Stimulated activated CD4-positive, alpha-beta T cell treated with anti-CD3 and anti-CD28 coated beads, Interleukin-1b, Interleukin-23, amount 100 ng/mL, for 1 hour (primary cell): ENCODE results near the gene GPBAR1.

Experiments
- DNase-seq, 2 donors: peaks; one replicate each; pipeline ENCODE4 v3.0.0-alpha.2; 2020; ENCODE audit warnings: low read depth in 2 of 2

Gene GPBAR1, protein sequence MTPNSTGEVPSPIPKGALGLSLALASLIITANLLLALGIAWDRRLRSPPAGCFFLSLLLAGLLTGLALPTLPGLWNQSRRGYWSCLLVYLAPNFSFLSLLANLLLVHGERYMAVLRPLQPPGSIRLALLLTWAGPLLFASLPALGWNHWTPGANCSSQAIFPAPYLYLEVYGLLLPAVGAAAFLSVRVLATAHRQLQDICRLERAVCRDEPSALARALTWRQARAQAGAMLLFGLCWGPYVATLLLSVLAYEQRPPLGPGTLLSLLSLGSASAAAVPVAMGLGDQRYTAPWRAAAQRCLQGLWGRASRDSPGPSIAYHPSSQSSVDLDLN

DNA sequence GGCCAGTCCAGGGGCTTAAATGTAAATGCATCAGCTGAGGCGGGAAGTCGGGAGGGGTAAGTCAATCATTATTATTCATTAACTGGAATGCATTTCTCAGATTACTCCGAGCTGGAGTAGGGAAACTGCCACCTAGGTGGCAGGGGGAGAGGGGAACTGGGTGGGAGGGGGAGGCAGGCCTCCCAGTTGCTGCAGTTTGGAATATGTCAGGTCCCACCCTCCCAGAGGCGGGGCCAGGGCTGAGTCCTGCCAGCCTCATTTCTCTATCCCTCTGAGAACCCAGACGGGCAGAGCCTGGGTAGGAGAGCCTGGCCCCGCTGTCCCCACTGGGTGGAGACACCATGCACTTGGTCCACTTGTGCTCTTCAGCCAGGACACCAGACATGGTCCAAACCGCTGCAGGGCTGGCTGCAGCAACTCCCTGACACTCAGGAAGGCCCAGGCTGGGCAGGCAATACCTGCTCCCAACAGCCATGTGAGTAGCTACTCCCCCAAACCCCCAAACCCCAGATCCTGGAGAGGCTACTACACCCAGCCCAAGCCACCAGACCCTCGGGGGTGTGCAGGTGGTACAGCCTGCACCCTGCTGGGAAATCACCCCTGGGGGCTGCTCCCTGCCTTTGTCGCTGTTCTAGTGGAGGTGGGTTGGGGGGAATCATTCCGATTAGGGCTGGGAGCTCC, at the start of gene GPBAR1:
Gene GPBAR1 (plus strand): TSS at position 274 of the 681 bp plus-strand sequence. CDS start 1,710 bp downstream, outside the sequence.
- DNase-seq: no peak

DNA sequence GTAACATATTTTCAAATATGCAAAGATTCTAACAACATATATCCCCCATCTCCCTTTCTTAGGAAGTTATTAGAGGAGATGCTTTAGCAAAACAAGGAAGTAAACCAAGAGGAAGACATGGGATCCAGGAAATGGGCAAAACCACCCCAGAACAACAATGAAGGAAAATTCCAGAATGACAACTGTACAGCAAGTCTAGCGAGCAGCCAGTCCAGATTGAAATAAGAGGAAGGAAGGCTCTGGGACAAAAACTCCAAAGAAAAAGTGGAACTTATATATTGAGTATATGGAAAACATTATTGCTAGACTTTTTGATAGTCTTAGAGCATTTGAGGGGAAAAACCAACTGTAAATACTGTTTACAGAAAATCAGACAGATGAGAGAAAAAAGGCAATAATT, 46.7 kb upstream of the GPBAR1 start:
- no peak for DNase-seq

DNA sequence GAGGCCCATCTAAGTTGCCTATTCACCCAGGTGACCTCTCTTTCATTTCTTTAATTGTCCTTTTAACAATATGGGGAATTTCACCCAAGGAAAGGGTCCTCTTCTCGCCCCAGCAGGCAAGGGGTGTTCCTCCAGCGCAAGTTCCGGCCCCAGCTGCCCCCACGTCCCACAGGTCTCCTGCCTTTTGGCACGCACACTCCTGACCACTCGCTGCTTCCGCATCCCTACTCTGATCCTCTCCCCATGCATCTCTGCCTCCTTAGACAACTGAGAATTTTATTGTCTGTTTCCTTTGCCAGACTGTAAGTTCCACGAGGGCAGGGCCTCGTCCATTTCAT, 44.5 kb upstream of the GPBAR1 start:
- no peak for DNase-seq

DNA sequence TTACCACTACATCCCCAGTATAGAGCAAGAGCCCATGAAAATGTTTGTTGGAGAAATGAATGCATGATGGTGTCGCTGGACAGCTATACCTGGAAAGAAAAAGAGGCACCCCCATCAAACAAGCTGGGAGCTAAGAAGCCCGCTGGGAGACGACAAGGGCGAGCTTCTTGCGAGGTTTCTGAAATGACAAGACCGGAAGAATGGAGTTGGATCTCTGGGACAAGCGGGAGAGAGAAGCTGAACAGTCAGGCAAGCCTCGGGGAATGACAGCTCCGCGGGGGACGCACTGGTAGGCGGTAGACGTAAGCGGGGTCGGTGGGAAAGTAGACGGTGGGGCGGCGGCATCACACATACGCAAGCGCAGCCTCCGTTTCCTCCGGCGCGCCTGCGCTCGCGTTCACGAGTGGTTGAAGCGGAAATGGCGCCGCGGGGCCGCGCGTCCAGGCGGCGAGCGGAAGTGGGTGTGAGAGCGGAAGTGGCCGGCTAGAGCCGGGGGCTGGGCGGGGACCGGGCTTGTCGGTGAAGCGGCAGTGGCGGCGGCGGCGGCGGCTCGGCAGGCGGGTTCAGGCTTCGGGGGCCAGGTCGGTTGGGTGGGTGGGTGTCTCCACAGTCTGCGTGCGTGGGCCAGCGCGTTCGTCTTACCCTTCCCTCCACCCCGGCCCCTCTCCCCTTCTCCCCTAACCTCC, 44.0 kb upstream of the GPBAR1 start, which contains the start of gene ARPC2:
Gene ARPC2 (plus strand): TSS at position 516 of the 686 bp plus-strand sequence. CDS start 282 bp downstream, outside the sequence.
- peak; percentile 80 to 85 for DNase-seq

DNA sequence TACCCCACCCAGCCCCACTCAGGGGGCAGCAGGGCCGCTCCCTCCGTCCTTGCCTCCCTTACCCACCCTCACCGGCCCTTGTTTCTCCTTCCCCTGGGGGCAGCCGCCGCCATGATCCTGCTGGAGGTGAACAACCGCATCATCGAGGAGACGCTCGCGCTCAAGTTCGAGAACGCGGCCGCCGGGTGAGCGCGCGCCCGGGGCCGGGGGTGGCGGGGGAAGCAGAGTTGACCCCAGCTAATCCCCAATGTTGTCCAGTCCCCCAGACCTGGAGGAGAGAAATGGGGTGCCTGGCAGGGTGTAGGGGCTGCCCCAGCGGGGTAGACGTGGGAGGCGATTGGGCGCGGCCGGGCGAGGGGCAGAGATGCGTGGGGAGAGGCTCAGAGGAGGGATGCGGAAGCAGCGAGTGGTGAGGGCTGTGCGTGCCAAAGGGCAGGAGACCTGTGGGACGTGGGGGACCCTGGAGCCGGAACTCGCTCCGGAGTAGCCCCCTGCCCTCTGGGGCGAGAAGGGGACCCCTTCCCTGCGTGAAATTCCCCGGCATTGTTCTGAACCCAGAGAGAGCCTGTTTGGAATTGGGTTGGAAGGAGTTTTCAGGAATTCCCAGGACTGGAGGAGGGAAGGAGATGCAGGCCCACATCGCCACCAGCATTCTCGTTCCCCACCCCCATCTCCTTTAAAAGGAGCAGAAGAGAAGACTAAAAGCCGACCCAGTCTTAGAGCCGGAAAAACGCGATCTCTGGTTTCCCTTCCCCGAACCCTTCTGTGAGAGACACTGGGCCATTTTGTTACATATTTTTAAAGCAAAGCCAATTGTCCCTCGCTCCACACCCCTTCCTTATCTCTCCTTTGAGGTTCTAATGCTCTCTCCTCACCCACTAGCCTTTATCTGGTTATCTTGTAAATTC, 43.2 kb upstream of the GPBAR1 start:
- peak; percentile 32 to 52 for DNase-seq

DNA sequence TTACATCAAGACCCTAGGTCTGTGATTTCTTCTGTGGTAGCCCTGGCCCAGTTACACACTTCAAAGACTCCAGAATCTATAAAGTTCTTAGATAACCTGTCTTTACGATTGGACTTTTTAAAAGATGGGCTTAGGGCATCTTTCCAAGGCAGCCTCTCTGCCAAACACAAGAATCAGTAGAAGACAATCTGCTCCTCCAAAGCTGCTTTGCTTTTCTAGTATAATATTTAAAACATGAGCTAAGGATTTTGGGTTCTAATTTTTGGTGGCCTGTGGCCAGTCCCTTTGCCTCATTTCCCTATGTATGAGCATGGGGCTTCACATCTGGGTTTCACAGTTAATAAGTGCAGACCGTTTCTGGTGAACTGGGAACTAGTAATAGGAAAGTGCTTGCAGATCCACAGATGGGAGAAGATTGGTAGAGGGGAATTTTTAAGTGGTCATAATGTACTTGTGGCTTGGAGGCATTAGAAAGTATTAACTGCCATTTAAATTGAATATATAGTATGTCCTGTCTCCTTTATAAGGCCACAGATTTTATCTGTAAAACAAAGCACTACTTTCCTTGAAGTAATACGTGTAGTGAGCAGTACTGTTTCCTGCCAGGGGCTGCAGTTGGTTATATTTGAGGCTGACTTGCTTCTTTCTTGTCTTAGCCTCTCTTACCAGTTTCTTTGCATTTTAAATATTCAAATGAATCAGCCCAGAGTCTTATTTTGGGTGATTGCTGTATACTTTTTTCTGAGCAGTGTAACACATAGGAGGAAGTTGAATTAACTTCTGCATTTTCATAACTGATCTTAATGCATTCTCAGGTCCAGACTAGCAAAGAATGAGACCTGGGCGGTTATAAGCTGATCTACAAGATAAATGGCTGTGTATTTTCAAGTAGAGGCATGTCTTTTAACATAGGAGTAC, 42.3 kb upstream of the GPBAR1 start:
- DNase-seq: no peak

DNA sequence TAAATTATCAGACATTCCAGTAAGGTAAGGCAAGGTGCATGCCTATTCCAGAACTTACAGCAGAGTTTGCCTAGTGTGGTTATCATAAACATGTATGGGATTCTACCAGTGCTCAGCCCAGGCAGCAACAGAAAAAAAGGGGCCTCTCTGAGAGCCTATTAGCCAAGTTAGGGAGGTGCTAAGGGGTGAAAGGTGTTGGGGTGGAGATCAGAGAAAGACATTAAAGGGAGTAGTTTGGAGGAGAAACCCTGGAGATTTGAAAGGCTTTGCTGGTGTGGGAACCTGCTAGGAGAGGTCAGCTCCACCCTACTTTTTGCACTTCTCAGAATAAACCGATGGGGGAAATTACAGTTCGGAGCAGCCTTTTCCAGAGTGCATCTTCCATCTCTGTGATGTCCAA, 40.9 kb upstream of the GPBAR1 start:
- no peak for DNase-seq

DNA sequence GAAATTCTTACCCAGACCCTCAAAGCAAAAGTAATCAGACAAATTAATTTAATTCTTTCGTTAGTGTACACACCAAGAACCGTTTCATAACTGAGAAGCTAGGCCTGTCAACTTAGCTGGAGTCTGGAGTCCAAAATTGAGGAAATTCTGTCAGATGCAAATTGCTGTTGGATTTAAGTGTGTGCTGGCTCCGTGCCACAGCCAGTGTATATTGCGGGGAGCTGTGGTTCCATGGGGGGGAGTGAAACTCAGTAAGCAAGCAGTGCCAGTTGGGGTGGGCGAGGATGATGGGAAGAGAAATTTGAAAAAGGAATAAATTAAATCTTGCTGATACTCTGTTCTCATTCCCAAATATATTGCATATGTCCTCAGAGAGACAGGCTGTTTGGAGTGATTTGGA, 39.8 kb upstream of the GPBAR1 start:
- DNase-seq: no peak

DNA sequence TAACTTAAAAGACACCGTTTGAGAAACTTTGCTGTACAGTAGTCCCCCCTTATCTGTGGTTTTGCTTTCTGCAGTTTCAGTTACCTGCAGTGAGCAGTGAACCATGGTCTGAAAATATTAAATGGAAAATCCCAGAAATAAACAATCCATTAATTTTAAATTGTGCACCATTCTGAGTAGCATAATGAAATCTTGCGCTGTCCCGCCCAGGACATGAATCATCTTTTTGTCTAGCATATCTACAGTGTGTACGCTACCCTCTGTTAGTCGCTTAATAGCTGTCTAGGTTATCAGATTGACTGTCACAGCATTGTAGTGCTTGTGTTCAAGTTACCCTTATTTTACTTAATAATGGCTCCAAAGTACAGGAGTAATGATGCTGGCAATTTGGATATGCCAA, 37.8 kb upstream of the GPBAR1 start:
- no peak for DNase-seq

DNA sequence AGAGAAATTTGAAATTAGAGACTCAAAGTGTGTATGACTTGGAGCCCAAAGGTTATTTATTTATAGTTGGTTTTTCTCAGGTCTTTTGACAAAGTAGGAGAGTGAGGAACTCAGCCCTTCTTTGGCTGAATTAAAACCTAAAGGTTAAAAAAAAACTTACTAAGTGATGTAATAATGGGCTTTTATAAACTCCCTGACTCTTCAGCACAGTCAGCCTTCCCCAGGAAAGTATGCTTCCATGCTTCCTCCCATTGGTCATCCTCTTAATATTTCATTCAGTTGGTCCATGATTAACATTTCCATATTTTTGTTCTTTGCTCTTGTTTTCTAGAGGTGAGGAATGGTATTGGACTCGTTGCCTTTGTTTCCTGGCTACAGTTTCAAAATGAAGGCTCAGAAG, 36.6 kb upstream of the GPBAR1 start:
- no peak for DNase-seq

DNA sequence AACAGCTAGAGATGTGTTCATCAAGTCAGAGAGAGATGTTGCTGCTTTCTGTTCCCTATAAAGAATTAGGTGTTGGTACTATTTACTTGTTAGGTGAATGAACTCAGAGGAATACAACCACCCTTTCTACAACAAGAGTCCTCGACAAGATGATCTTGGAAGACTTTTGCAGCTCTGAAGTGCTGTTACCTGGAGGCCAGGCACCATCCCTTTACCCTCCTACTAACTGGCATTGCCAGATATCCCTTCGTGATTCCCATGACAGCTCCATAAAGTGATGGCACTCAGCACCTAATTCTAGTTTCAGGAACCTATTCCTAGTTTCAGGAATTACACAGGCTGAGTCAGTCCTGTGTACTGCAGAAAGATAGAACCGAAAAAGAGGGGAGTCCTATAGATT, 33.9 kb upstream of the GPBAR1 start:
- no peak for DNase-seq

DNA sequence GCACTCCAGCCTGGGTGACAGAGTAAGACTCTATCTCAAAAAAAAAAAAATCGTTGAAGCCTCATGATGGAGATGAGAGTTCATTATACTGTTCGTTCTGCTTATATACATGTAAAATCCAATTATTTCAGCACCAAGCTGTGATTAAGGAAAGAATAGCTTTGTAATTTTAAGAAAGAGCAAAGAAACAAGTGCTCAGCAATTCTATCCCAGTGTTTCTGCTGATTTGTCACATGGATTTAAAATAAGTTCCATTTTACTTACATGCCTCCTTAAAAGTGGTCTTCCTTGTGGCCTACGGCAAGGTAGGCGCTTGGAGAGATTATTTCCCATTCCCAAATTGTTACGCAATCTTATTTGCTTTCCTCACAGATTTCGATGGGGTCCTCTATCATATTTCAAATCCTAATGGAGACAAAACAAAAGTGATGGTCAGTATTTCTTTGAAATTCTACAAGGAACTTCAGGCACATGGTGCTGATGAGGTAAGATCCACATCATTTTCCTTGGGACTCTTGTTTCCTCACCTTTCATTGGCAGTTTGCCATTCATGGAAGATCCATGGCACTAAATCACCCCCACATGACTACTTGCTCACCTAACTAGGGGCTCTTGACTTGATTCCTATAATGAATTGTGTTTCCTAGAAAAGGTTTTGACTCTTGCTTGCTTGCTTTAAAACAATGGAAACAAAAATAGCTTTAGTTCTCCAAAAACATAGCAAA, 32.3 kb upstream of the GPBAR1 start:
- DNase-seq: no peak

DNA sequence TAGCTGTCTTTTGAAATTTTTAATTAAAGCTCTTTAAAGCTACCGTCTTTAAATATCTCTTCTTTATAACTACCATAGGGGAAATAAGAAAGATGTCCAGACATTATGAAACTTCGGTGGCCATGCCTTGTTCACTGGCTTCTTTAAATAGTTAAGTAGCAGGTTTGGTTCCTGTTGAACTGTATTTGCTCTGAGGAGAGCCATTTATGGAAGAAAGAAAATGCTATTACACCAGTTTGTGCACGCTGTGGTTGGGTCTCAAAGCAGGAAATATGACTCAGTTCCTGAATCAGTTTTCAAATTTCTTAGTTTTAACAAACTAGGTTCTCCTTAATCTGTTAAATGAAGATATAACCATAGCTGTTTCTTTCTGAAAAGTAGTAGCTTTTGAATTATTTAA, 31.6 kb upstream of the GPBAR1 start:
- peak in 1 of 2 donors; percentile 5 for DNase-seq

DNA sequence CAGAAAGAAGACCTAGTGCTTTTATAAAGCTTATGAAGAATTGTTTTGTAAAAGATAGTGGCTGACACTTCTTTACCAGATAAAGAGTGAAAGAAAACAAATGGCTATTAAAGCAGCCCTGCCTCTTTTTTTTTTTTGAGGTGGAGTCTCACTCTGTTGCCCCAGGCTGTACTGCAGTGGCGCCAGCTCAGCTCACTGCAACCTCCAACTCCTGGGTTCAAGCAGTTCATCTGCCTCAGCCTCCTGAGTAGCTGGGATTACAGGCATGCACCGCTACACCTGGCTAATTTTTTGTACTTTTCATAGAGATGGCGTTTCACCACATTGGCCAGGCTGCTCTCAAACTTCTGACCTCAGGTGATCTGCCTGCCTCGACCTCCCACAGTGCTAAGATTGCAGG, 31.0 kb upstream of the GPBAR1 start:
- no peak for DNase-seq

DNA sequence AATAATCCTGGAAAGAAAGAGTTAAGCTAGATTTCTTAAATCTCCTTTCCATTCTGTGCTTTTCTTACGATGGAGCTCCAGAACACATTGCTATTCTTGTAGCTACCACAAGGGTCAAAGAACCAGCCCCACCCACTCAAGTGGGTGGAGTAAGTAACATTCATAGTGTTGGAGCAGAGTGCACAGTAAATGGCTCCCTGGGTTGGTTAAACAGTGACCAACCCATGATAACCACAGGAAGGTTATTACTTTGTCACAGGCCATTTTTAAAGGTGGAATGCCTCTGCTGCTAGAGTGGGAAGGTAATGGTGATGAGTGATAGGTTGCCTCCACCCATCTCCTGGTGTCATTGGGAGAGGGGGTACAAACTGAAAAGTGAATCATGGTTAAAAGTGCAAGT, 29.9 kb upstream of the GPBAR1 start:
- no peak for DNase-seq

DNA sequence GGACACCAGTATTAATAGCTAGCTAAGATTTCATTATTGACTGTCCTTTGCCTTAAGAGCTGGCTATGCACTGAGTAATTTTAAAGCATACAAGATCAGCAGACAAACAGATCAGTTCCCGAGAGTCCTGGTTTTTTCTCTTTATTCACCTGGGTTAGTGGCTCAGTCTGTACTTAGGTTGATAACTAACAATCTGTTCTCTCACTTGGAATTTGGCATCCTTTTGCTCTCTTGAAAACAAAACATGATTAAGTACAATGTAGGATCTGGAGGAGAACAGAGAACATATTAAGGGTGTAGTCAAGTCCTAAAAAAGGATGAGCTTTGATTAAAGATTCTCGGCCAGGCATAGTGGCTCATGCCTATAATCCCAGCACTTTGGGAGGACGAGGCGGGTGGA, 27.3 kb upstream of the GPBAR1 start:
- DNase-seq: no peak

DNA sequence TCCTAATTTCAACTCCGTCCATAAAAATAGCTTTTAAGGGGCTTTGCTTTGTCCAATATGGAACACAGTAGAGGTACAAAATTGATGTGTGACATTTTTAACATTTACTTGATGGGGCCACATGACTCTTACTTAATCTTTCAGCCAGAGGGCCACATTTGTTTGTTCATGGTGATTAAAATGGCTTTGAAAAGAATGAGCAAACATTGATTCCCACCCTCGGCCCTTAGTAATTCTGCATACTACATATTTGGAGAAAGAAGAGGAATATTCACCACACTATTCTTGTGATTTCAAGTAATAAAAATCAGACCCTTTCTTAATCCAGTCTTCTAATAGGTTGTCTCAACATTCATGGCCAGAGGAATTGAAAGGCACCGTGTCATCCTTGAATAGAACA, 26.3 kb upstream of the GPBAR1 start:
- no peak for DNase-seq

DNA sequence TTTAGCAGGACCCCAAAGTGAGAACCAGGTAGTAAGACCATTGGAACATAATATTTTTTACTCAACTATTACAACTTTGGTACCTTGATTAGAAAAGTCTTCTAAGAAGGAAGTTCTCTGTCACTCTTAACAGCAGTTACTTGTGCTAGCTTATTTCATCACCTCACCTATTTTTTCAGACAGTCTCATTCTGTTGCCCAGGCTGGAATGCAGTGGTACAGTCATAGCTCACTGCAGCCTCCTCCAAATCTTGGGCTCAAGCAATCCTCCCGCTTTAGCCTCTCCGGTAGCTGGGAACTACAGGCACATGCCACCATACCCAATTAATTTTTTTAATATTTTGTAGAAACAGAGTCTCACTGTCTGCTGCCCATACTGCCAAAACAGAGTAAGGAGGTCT, 25.8 kb upstream of the GPBAR1 start:
- no peak for DNase-seq

DNA sequence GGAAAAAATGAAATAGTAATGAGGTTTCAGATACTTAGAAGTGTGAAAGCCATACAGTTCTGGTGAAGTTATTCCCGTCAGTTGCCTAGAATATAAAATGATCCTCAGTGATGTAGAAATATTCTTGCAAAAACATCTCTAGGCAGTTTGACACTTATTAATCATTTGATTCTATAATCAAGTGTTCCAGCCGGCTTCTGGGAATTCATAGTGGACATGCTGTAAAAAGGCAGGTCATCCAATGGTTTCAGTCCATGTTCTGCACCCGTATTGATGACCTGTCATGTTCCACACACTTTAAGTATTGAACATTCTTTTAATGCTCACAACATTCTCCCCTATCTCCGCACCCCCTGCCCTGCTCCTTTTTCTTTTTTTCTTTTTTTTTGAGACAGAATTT, 24.0 kb upstream of the GPBAR1 start:
- no peak for DNase-seq

DNA sequence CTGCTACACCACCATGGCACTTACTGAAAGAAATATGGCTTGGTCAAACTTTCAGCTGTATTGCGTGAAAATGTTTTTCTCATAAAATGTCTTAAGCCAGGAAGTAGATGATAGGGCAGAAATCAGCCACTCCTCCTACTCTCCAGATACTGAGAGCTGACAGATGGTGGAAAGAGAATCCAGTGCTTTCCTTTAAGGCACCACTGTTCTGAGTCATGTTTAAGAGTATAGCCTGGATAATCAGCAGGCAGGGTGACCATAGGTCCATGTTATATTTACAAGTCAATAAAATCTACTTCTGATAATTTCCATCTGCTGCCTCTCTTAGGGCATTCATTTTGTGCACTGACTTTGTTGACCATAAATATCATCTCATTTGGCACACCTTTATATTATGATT, 21.9 kb upstream of the GPBAR1 start:
- no peak for DNase-seq
